Measurements from ENCODE around the gene KLHDC10. TPM values are rescaled to one million over a fixed set of nuclear protein-coding genes. Genes with fewer than 3 reads are reported as not detected.
"Not testable (repeated sequence)": the region's sequence is repeated elsewhere in the genome, so short reads cannot be mapped to it uniquely, and the experiment has no call there.

KLHDC10 gene
- polyA plus RNA-seq, 1 donor from 2014 or later = 59.1 TPM

DNA sequence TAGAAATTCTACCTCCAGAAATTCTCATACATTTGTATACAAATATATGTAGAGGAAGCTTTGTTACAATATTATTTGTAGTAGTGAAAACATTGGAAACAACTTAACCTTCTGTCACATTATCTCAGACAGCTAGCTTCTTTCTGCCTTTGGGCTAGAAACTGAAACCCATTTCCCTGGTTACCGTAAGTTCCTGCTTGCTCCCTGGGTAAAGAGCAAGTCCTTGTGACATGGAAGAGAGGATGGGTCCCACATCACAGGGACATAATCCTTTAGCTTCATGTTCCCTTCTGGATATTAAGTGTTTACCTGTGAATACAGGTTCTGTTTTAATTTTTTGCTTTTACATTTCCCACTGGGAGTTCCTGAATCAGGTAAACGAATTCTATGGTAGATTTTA is 41.8 kb downstream of the KLHDC10 start:
- Histone ChIP-seq H3K27ac (ENCODE audit: low read length) (no peak overlapping the region), H2AFZ (ENCODE audit: low read depth, low read length) (no peak overlapping the region), H3K9ac (ENCODE audit: low read length) (no peak overlapping the region), H3K9me2 (ENCODE audit: insufficient read depth, low read length) (no peaks in the 10 kb centered on the region), H3K27me3 (ENCODE audit: insufficient read depth, low read depth, low read length) (no peaks in the 10 kb centered on the region), H3K4me3 (ENCODE audit: low read length) (no peak overlapping the region), H3F3A (ENCODE audit: insufficient read depth, low read length, poor library complexity, severe bottlenecking) (no peaks in the 10 kb centered on the region), H3K36me3 (ENCODE audit: insufficient read depth, low read length) (no peaks in the 10 kb centered on the region), H3K4me2 (ENCODE audit: low read length) (no peak overlapping the region), H3K9me3 (ENCODE audit: low read length) (no peaks in the 10 kb centered on the region), H4K20me1 (ENCODE audit: insufficient read depth) (no peaks in the 10 kb centered on the region), H3K79me2 (replicated peaks; ENCODE audit: insufficient read depth, low read length) (no peaks in the 10 kb centered on the region)
- no peak for TF ChIP-seq EZH2 (IDR thresholded peaks at IDR 0.05; ENCODE audit: borderline replicate concordance, insufficient read depth, low read length, poor library complexity, severe bottlenecking)
- no peak for TF ChIP-seq TAF1 (IDR thresholded peaks at IDR 0.05; ENCODE audit: low read depth)
- no peak for TF ChIP-seq EP300 (conservative IDR thresholded peaks at IDR 0.05; ENCODE audit: poor library complexity, severe bottlenecking)
- TF ChIP-seq, protein P1, sequence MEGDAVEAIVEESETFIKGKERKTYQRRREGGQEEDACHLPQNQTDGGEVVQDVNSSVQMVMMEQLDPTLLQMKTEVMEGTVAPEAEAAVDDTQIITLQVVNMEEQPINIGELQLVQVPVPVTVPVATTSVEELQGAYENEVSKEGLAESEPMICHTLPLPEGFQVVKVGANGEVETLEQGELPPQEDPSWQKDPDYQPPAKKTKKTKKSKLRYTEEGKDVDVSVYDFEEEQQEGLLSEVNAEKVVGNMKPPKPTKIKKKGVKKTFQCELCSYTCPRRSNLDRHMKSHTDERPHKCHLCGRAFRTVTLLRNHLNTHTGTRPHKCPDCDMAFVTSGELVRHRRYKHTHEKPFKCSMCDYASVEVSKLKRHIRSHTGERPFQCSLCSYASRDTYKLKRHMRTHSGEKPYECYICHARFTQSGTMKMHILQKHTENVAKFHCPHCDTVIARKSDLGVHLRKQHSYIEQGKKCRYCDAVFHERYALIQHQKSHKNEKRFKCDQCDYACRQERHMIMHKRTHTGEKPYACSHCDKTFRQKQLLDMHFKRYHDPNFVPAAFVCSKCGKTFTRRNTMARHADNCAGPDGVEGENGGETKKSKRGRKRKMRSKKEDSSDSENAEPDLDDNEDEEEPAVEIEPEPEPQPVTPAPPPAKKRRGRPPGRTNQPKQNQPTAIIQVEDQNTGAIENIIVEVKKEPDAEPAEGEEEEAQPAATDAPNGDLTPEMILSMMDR (IDR thresholded peaks at IDR 0.05; ENCODE audit: poor library complexity, severe bottlenecking) = no peak
- TF ChIP-seq, protein P2, sequence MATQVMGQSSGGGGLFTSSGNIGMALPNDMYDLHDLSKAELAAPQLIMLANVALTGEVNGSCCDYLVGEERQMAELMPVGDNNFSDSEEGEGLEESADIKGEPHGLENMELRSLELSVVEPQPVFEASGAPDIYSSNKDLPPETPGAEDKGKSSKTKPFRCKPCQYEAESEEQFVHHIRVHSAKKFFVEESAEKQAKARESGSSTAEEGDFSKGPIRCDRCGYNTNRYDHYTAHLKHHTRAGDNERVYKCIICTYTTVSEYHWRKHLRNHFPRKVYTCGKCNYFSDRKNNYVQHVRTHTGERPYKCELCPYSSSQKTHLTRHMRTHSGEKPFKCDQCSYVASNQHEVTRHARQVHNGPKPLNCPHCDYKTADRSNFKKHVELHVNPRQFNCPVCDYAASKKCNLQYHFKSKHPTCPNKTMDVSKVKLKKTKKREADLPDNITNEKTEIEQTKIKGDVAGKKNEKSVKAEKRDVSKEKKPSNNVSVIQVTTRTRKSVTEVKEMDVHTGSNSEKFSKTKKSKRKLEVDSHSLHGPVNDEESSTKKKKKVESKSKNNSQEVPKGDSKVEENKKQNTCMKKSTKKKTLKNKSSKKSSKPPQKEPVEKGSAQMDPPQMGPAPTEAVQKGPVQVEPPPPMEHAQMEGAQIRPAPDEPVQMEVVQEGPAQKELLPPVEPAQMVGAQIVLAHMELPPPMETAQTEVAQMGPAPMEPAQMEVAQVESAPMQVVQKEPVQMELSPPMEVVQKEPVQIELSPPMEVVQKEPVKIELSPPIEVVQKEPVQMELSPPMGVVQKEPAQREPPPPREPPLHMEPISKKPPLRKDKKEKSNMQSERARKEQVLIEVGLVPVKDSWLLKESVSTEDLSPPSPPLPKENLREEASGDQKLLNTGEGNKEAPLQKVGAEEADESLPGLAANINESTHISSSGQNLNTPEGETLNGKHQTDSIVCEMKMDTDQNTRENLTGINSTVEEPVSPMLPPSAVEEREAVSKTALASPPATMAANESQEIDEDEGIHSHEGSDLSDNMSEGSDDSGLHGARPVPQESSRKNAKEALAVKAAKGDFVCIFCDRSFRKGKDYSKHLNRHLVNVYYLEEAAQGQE (IDR thresholded peaks at IDR 0.05; ENCODE audit: borderline replicate concordance) = no peak
- TF ChIP-seq RAD21 (conservative IDR thresholded peaks at IDR 0.05) = no peak
- no peak for TF ChIP-seq POLR2AphosphoS5 (IDR thresholded peaks at IDR 0.05)
- no peak for TF ChIP-seq MXI1 (conservative IDR thresholded peaks at IDR 0.05; ENCODE audit: poor library complexity, severe bottlenecking)
- TF ChIP-seq SMC3 (conservative IDR thresholded peaks at IDR 0.05; ENCODE audit: poor library complexity) = no peak

DNA sequence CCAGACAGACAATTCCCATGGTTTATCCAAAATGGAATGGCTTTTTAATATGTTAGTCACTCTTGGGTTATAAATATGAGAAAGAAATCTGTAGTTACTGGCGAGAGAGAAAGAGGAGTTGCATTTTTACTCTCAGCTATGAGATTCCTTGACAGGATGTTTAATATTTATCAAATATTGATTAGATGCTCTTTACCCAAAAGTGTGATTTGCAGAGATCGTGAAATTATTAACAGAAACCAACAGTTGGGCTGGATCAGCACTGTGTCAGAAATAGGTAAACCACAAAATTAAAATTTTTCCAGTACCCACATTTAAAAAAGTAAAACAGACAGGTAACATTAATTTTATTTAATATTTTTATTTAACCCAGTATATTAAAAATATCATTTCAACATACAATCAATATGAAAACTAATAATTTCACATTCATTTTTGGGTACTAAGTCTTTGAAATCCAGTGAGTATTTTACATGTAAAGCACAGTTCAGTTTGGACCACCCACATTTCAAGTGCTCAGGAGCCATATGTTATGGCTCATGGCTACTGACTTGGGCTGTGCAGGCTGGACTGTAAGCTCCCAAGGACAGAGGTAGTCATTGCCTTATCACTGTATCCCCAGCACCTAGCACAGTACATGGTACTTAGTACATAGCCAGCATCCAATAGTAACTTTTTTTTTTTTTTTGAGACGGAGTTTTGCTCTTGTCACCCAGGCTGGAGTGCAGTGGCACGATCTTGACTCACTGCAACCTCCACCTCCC is 42.5 kb downstream of the KLHDC10 start:
- Histone ChIP-seq H2AFZ (ENCODE audit: low read depth, low read length) (no peak overlapping the region), H3K27ac (ENCODE audit: low read length) (no peak overlapping the region), H3K27me3 (ENCODE audit: insufficient read depth, low read depth, low read length) (no peaks in the 10 kb centered on the region), H3K4me3 (ENCODE audit: low read length) (no peak overlapping the region), H3F3A (ENCODE audit: insufficient read depth, low read length, poor library complexity, severe bottlenecking) (no peaks in the 10 kb centered on the region), H3K9me2 (ENCODE audit: insufficient read depth, low read length) (no peaks in the 10 kb centered on the region), H3K9me3 (ENCODE audit: low read length) (no peaks in the 10 kb centered on the region), H3K36me3 (ENCODE audit: insufficient read depth, low read length) (no peaks in the 10 kb centered on the region), H3K9ac (ENCODE audit: low read length) (no peak overlapping the region), H3K79me2 (replicated peaks; ENCODE audit: insufficient read depth, low read length) (no peaks in the 10 kb centered on the region), H4K20me1 (ENCODE audit: insufficient read depth) (no peaks in the 10 kb centered on the region), H3K4me2 (ENCODE audit: low read length) (no peak overlapping the region)
- no peak for TF ChIP-seq POLR2AphosphoS5 (IDR thresholded peaks at IDR 0.05)
- TF ChIP-seq SMC3 (conservative IDR thresholded peaks at IDR 0.05; ENCODE audit: poor library complexity) = no peak
- TF ChIP-seq MXI1 (conservative IDR thresholded peaks at IDR 0.05; ENCODE audit: poor library complexity, severe bottlenecking) = no peak

DNA sequence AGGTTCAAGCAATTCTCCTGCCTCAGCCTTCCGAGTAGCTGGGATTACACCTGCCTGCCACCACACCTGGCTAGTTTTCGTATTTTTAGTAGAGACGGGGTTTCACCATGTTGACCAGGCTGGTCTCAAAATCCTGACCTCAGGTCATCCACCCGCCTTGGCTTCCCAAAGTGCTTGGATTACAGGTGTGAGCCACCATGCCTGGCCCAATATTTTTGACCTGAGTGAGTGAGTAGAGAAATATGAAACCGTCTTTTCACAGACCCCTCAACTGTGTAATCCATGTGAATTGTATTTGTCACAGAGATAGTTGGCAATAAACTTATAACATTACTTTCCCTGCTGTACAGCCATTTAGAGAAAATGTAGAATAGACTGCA is 43.1 kb downstream of the KLHDC10 start:
- not testable (repeated sequence) for H3K27me3 ChIP-seq (ENCODE audit: insufficient read depth, low read depth, low read length); H3K4me3 ChIP-seq (ENCODE audit: low read length); H2AFZ ChIP-seq (ENCODE audit: low read depth, low read length); H3F3A ChIP-seq (ENCODE audit: insufficient read depth, low read length, poor library complexity, severe bottlenecking); H3K27ac ChIP-seq (ENCODE audit: low read length); H3K9me2 ChIP-seq (ENCODE audit: insufficient read depth, low read length); H3K9ac ChIP-seq (ENCODE audit: low read length); H3K4me2 ChIP-seq (ENCODE audit: low read length); H3K9me3 ChIP-seq (ENCODE audit: low read length); H3K79me2 ChIP-seq (replicated peaks; ENCODE audit: insufficient read depth, low read length); H4K20me1 ChIP-seq (ENCODE audit: insufficient read depth); H3K36me3 ChIP-seq (ENCODE audit: insufficient read depth, low read length)
